GM23248 (cell line): ENCODE data around the gene SENP8.

ENCODE experiments used
- EZH2 ChIP-seq: fragments of 200-600 bp; sonication (generic); IDR thresholded peaks from 2 replicates; pipeline ENCODE4 v1.6.1; 2018; ENCODE audit warnings: antibody characterized with exemption, mild to moderate bottlenecking; ENCODE audit not compliant: insufficient read depth, poor library complexity, severe bottlenecking
- EZH2phosphoT487 ChIP-seq: fragments of 200-600 bp; sonication (generic); IDR thresholded peaks from 2 replicates; pipeline ENCODE4 v1.6.1; 2018; ENCODE audit warnings: antibody characterized with exemption, moderate library complexity, mild to moderate bottlenecking, low read depth; ENCODE audit not compliant: insufficient read depth

DNA sequence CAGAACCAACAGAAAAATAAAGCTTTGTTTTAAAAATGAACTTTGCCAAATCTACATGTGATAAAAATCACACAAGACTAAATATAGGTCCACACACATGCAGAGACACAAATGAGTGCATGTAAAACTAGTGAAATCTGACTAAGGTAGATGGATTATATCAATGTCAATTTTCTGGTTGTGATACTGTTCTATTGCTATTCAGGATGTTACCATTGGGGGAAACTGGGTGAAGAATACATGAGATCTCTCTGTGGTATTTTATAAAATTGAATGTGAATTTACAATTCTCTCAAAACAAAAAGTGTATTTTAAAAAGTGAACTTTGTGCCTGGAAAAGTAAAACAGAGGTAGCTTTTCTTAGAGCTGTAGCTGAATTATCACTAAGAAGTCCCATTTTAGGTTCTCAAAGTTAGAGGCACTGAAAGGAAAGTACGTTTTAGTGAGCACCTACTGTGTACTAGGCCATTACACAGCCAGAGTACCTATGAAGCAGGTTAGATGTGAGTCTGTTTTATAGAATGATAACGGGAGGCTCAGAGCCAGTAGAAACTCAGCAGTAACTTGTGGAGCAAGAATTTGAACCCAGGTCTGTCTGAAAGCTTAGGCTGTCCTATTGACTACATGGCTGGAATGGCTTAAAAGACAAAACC lies 71.2 kb downstream of the SENP8 start:
- TF ChIP-seq EZH2, result no peak
- no peak for TF ChIP-seq EZH2phosphoT487
